Neural cell (in vitro differentiated cells): ENCODE measurements around the gene SGIP1. TPM values are rescaled to one million over a fixed set of nuclear protein-coding genes. Genes with fewer than 3 reads are reported as not detected.
"Not testable (repeated sequence)": the region's sequence is repeated elsewhere in the genome, so short reads cannot be mapped to it uniquely, and the experiment has no call there.

ENCODE experiments used
- H2AFZ ChIP-seq: fragments of 200-600, 300-800 bp; sonication (generic), shearing (Covaris generic); 2 replicates; pipeline ENCODE4 v1.6.0; 2014; ENCODE audit warnings: low read depth, mild to moderate bottlenecking, antibody characterized with exemption, low read length, moderate library complexity
- H3F3A ChIP-seq: fragments of 200-600 bp; shearing (Covaris generic); 2 replicates; pipeline ENCODE4 v1.6.1; 2016; ENCODE audit warnings: mild to moderate bottlenecking, moderate library complexity, mixed read lengths, antibody characterized with exemption, low read length; ENCODE audit not compliant: insufficient read depth, poor library complexity, severe bottlenecking
- H3K27ac ChIP-seq: fragments of 200-600, 300-800 bp; sonication (generic), shearing (Covaris generic); 2 replicates; pipeline ENCODE4 v1.5.1; 2014; ENCODE audit warnings: mild to moderate bottlenecking, low read length, moderate library complexity
- H3K27me3 ChIP-seq: fragments of 300-800, 200-600 bp; sonication (generic), shearing (Covaris generic); 2 replicates; pipeline ENCODE4 v1.6.0; 2014; ENCODE audit warnings: mild to moderate bottlenecking, low read depth, low read length, moderate library complexity; ENCODE audit not compliant: insufficient read depth
- H3K36me3 ChIP-seq: fragments of 300-800, 200-600 bp; sonication (generic), shearing (Covaris generic); 2 replicates; pipeline ENCODE4 v1.5.1; 2014; ENCODE audit warnings: mild to moderate bottlenecking, antibody characterized with exemption, low read length, moderate library complexity; ENCODE audit not compliant: insufficient read depth
- H3K4me2 ChIP-seq: fragments of 300-800, 200-600 bp; sonication (generic), shearing (Covaris generic); 2 replicates; pipeline ENCODE4 v1.6.0; 2014; ENCODE audit warnings: mild to moderate bottlenecking, low read length
- H3K4me3 ChIP-seq: fragments of 300-800, 200-600 bp; sonication (generic), shearing (Covaris generic); 2 replicates; pipeline ENCODE4 v1.5.1; 2014; ENCODE audit warnings: mild to moderate bottlenecking, low read length, moderate library complexity
- H3K79me2 ChIP-seq: fragments of 200-600 bp; shearing (Covaris generic); replicated peaks from 2 replicates; pipeline ENCODE4 v1.6.0; 2014; ENCODE audit warnings: mild to moderate bottlenecking, low read length, moderate library complexity; ENCODE audit not compliant: insufficient read depth
- H3K9ac ChIP-seq: fragments of 300-800, 200-600 bp; sonication (generic), shearing (Covaris generic); 2 replicates; pipeline ENCODE4 v1.6.1; 2016; ENCODE audit warnings: mild to moderate bottlenecking, low read length, mixed read lengths
- H3K9me2 ChIP-seq: fragments of 200-600 bp; shearing (Covaris generic); 2 replicates; pipeline ENCODE4 v1.6.1; 2016; ENCODE audit warnings: mild to moderate bottlenecking, low read length, mixed read lengths; ENCODE audit not compliant: insufficient read depth
- H3K9me3 ChIP-seq: fragments of 200-600, 300-800 bp; sonication (generic), shearing (Covaris generic); 2 replicates; pipeline ENCODE4 v1.6.1; 2016; ENCODE audit warnings: mild to moderate bottlenecking, mixed run types, low read length, moderate library complexity, mixed read lengths
- H4K20me1 ChIP-seq: fragments of 200-600 bp; shearing (Covaris generic); 2 replicates; pipeline ENCODE4 v1.6.1; 2016; ENCODE audit warnings: mild to moderate bottlenecking, mixed run types; ENCODE audit not compliant: insufficient read depth
- EP300 ChIP-seq: fragments of 450-650 bp; conservative IDR thresholded peaks from 2 replicates; pipeline ENCODE4 v1.6.1; 2014; ENCODE audit warnings: antibody characterized with exemption, mild to moderate bottlenecking, moderate library complexity; ENCODE audit not compliant: poor library complexity, severe bottlenecking
- EZH2 ChIP-seq: fragments of 200-600, 300-800 bp; shearing (Covaris generic), sonication (generic); IDR thresholded peaks from 2 replicates; pipeline ENCODE4 v1.6.1; 2014; ENCODE audit warnings: antibody characterized with exemption, low read length, borderline replicate concordance, mild to moderate bottlenecking; ENCODE audit not compliant: insufficient read depth, poor library complexity, severe bottlenecking
- MXI1 ChIP-seq: fragments of 450-650 bp; conservative IDR thresholded peaks from 2 replicates; pipeline ENCODE4 v1.6.1; 2014; ENCODE audit warnings: antibody characterized with exemption, mild to moderate bottlenecking; ENCODE audit not compliant: poor library complexity, severe bottlenecking
- POLR2AphosphoS5 ChIP-seq: IDR thresholded peaks from 2 replicates; pipeline ENCODE4 v1.6.1; 2012
- RAD21 ChIP-seq: fragments of 450-650 bp; conservative IDR thresholded peaks from 2 replicates; pipeline ENCODE4 v1.6.1; 2014; ENCODE audit warnings: antibody characterized with exemption, mild to moderate bottlenecking, moderate library complexity
- SMC3 ChIP-seq: fragments of 450-650 bp; conservative IDR thresholded peaks from 2 replicates; pipeline ENCODE4 v1.6.1; 2014; ENCODE audit warnings: antibody characterized with exemption, mild to moderate bottlenecking, moderate library complexity; ENCODE audit not compliant: poor library complexity
- TAF1 ChIP-seq: IDR thresholded peaks from 2 replicates; pipeline ENCODE4 v1.6.1; 2012; ENCODE audit warnings: low read depth
- polyA plus RNA-seq: library from polyadenylated mRNA; depleted of rRNA; stranded (reverse); fragments of >200 nt; gene quantifications from 2 replicates; pipeline ENCODE4 v1.2.3, GENCODE V29; 2014
- TF ChIP-seq, protein P1 (sequence below): IDR thresholded peaks from 2 replicates; pipeline ENCODE4 v1.6.1; 2012; ENCODE audit warnings: borderline replicate concordance
- TF ChIP-seq, protein P2 (sequence below): fragments of 450-650 bp; IDR thresholded peaks from 2 replicates; pipeline ENCODE4 v1.5.1; 2014; ENCODE audit warnings: antibody characterized with exemption, mild to moderate bottlenecking, moderate library complexity; ENCODE audit not compliant: poor library complexity, severe bottlenecking

Gene SGIP1
- polyA plus RNA-seq, 1 donor from 2014 or later = 50.5 TPM

DNA sequence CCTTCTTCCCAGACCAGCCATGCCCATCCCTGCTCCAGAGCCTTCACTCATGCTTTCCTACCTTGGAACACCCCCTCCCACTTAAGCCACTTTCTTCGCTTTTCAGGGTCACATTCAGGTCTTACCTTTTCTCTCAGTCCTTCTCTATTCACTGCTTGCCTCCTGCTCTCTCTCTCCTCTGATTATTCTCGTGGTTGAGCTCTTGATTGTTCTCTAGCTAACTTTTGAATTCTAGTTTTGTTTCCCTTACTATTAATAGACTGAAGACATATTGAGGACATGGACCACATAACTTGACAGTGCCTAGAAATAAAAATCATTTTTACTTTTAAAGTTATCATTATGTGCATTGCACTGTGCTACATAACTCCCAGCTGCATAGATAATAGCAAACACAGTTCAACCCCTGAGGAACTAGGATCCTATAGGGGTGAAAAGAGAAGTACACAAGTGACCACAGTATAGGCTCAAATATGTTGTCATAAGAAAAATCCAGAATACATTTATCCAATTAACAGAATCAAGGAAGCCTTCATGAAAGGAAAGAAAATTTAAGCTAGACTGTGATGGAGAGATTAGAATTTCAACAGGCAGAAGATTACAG lies 245.6 kb downstream of the SGIP1 start:
- Histone ChIP-seq H3K36me3 (no peaks in the 10 kb centered on the region), H3K9me3 (no peaks in the 10 kb centered on the region), H3K4me2 (no peak overlapping the region), H3F3A (no peaks in the 10 kb centered on the region), H3K9ac (no peak overlapping the region), H3K27ac (no peak overlapping the region), H3K27me3 (no peaks in the 10 kb centered on the region), H3K9me2 (no peaks in the 10 kb centered on the region), H3K79me2 (no peaks in the 10 kb centered on the region), H4K20me1 (no peaks in the 10 kb centered on the region), H2AFZ (no peak overlapping the region), H3K4me3 (no peak overlapping the region)
- no peak for TF ChIP-seq POLR2AphosphoS5
- no peak for TF ChIP-seq MXI1
- TF ChIP-seq, protein P1, sequence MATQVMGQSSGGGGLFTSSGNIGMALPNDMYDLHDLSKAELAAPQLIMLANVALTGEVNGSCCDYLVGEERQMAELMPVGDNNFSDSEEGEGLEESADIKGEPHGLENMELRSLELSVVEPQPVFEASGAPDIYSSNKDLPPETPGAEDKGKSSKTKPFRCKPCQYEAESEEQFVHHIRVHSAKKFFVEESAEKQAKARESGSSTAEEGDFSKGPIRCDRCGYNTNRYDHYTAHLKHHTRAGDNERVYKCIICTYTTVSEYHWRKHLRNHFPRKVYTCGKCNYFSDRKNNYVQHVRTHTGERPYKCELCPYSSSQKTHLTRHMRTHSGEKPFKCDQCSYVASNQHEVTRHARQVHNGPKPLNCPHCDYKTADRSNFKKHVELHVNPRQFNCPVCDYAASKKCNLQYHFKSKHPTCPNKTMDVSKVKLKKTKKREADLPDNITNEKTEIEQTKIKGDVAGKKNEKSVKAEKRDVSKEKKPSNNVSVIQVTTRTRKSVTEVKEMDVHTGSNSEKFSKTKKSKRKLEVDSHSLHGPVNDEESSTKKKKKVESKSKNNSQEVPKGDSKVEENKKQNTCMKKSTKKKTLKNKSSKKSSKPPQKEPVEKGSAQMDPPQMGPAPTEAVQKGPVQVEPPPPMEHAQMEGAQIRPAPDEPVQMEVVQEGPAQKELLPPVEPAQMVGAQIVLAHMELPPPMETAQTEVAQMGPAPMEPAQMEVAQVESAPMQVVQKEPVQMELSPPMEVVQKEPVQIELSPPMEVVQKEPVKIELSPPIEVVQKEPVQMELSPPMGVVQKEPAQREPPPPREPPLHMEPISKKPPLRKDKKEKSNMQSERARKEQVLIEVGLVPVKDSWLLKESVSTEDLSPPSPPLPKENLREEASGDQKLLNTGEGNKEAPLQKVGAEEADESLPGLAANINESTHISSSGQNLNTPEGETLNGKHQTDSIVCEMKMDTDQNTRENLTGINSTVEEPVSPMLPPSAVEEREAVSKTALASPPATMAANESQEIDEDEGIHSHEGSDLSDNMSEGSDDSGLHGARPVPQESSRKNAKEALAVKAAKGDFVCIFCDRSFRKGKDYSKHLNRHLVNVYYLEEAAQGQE = no peak
- TF ChIP-seq EZH2 = no peak

DNA sequence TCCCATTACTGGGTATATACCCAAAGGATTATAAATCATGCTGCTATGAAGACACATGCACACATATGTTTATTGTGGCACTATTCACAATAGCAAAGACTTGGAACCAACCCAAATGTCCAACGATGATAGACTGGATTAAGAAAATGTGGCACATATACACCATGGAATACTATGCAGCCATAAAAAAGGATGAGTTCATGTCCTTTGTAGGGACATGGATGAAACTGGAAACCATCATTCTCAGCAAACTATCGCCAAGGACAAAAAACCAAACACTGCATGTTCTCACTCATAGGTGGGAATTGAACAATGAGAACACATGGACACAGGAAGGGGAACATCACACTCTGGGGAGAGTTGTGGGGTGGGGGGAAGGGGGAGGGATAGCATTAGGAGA lies 251.8 kb downstream of the SGIP1 start:
- not testable (repeated sequence) for H2AFZ ChIP-seq, H3K9me2 ChIP-seq, H3K9me3 ChIP-seq, H4K20me1 ChIP-seq, H3K36me3 ChIP-seq, H3F3A ChIP-seq, H3K9ac ChIP-seq, H3K27ac ChIP-seq, H3K79me2 ChIP-seq, H3K4me3 ChIP-seq, H3K4me2 ChIP-seq, H3K27me3 ChIP-seq

DNA sequence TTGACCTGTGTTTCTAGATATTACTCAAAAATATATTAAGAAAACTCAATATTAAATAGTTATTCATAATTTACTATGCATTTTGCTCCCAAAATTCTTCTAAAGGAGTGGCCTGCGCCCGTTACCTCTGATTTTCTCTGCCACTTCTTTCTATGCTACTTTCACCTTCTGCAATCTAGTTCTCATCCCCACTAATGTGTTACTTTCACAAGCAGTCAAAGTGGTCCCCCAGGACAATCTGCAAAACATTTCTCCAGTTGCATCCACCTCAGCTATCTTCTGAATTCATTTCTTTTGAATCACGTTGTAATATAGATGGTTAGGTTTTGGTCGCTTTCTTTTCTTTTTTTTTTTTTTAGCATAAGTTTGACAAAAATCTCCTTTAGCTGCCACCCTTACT lies 253.7 kb downstream of the SGIP1 start:
- H3K4me2 ChIP-seq = no peak overlapping the region
- H3K27me3 ChIP-seq = no peaks in the 10 kb centered on the region
- H4K20me1 ChIP-seq = no peaks in the 10 kb centered on the region
- no peaks in the 10 kb centered on the region for H3K9me2 ChIP-seq
- TF ChIP-seq, protein P2, sequence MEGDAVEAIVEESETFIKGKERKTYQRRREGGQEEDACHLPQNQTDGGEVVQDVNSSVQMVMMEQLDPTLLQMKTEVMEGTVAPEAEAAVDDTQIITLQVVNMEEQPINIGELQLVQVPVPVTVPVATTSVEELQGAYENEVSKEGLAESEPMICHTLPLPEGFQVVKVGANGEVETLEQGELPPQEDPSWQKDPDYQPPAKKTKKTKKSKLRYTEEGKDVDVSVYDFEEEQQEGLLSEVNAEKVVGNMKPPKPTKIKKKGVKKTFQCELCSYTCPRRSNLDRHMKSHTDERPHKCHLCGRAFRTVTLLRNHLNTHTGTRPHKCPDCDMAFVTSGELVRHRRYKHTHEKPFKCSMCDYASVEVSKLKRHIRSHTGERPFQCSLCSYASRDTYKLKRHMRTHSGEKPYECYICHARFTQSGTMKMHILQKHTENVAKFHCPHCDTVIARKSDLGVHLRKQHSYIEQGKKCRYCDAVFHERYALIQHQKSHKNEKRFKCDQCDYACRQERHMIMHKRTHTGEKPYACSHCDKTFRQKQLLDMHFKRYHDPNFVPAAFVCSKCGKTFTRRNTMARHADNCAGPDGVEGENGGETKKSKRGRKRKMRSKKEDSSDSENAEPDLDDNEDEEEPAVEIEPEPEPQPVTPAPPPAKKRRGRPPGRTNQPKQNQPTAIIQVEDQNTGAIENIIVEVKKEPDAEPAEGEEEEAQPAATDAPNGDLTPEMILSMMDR = no peak
- no peak for TF ChIP-seq POLR2AphosphoS5
- TF ChIP-seq MXI1 = no peak
- TF ChIP-seq, protein P1 = no peak
- TF ChIP-seq RAD21 = no peak
- TF ChIP-seq SMC3 = no peak
- TF ChIP-seq EP300 = no peak
- no peak for TF ChIP-seq TAF1
- no peak for TF ChIP-seq EZH2
- H3K9me3 ChIP-seq = no peaks in the 10 kb centered on the region
- H3K9ac ChIP-seq = no peak overlapping the region
- H2AFZ ChIP-seq = no peak overlapping the region
- no peak overlapping the region for H3K27ac ChIP-seq
- H3F3A ChIP-seq = no peaks in the 10 kb centered on the region
- no peaks in the 10 kb centered on the region for H3K79me2 ChIP-seq
- H3K4me3 ChIP-seq = no peak overlapping the region
- no peaks in the 10 kb centered on the region for H3K36me3 ChIP-seq
